ENCODE results near the gene WDR76.

The WDR76 gene

GRCh38 chr15:43877371-43877770 lies 50.6 kb downstream of the WDR76 start:
- no peak for DNase-seq (ENCODE audit: low read depth in 1 of 2, low spot score in 1 of 2)

GRCh38 chr15:43878446-43878845 lies 51.6 kb downstream of the WDR76 start:
- no peak for DNase-seq (ENCODE audit: low read depth in 1 of 2, low spot score in 1 of 2)

GRCh38 chr15:43879386-43880355 lies 52.9 kb downstream of the WDR76 start:
- no peak for DNase-seq (ENCODE audit: low read depth in 1 of 2, low spot score in 1 of 2)

DNA sequence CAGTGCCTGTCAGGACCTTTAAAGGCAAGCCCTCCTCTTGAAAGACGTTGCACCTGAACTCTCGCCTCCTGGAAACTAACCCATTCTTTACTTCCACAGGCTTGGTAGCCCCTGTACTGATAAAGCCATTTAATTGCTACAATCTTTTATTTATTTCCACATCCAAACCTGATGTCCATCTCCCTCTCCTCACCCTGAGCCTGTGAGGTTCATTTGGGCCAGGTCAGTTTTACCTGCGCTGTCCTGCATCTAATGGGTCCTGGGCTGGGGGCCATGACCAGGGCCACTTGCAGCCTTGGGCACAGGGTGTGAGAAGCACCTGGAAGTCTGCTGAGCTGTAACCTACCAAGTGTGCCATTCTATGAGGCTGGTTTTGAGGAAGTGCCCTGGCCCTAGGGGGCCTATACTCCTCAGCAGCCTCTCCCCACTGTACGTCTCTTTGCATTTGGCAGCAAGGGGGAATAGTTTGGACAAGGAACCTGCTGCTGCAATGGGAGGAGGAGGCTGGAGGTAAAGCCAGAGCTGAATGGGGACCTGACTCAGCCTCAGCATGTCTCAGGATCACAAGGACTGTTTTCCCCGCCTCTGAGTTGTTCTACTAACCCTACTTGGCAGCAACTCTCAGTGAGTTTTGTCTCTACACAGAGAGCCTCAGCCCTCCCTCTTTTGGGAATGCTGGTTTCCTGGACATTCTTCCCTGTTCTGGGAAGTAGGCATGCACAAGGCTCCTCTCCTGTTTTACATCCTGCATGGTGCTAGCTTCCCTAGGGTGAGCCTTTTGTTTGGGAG lies 53.8 kb downstream of the WDR76 start:
- no peak for DNase-seq (ENCODE audit: low read depth in 1 of 2, low spot score in 1 of 2)

DNA sequence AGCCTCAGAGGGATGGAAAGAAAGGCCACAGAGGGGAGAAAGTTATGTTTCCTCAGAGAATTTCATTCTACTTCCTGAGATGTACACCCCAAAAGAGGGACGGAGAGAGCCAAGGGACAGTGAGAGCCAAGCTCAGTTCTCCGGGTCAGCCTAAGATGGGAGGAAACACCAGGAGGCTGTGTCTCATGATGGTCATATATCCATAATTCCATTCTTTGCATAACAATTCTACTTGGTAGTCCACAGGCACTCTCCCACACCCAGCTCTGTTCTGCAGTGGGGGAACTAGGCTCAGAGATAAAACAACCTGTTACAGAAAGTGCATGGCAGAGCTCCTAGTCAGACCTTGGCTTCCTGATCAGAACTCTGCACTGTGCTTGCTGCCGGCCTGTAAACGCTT lies 54.4 kb downstream of the WDR76 start:
- DNase-seq (ENCODE audit: low read depth in 1 of 2, low spot score in 1 of 2) = no peak

- DNase-seq (ENCODE audit: low read depth in 1 of 2, low spot score in 1 of 2) = no peak
These were observed 55.1 kb downstream of the WDR76 start for GRCh38 chr15:43881944-43882343.

DNA sequence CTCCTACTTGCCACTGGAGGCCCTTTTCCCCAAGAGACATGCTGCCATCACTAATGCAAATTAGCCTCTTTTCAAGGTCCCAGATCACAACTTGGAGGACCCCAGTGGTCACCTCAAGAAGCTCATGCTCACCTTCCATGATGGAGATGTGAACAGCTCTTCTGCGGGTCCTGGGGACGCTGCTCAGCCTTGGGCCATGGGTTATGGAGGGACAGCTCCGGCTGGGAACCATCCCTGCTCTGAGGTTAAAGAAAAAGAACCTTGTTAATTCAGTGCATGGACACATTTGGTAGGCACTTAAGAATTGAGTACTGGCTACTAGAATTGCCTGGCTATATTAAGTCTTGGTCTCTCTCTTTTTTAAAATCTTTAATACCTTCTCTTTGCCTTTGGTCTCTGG lies 56.8 kb downstream of the WDR76 start:
- DNase-seq (ENCODE audit: low read depth in 1 of 2, low spot score in 1 of 2) = no peak

DNA sequence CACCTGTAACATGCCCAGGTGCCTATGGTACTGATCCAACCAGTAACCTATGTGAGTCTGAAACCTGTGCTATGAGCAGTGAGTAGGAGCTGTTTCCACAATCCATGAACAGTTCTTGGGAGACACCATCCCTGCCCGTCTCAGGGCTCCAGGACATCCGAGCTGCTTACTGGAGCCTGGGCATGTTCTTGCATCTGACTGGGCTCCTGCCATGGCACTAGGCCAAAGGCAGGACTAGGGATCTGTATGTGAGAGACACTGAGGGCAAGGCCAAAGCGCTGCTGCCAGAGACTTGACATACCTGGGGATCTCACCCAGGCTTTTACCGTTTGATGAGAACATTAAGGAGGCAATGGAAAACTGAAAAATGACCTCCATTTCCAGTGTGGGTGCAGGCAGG lies 59.8 kb downstream of the WDR76 start:
- DNase-seq (ENCODE audit: low read depth in 1 of 2, low spot score in 1 of 2) = no peak

DNA sequence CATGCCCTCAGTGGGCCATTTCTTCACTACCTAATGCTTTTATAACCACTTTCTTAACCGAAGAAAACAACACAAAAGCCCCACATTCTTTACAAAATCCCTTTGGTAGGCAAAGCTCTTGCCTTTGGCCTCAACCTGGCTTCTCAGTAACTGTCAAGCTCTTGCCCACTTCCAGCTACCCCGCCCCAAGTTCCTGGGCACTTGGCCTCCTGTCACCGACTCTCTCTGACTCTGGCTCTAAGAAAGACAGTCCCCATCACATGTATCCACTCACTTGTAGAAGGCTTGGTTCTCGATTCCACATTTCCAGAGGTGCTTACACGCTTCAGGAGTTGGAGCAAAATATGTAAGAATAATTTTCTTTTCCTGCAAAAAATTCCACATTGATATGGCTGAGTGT lies 61.1 kb downstream of the WDR76 start:
- DNase-seq (ENCODE audit: low read depth in 1 of 2, low spot score in 1 of 2) = no peak

DNA sequence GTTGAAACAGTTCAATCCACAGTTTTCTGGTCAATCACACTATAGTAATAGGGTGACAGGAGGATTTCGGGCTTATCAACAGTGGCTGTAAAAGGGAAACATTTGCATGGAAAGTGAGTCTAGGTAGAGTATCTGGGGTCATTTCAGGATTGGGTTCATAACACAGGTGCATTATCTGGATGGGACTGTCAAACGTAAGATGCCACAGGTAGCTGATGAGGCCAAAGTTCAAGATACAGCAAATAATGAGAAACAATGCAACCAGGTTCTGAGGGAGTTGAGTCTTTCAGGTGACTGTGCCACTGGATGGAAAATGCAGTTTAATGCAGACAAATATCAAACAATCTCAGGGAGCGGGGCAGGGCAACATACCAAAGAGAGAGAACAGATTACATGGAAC lies 62.2 kb downstream of the WDR76 start:
- no peak for DNase-seq (ENCODE audit: low read depth in 1 of 2, low spot score in 1 of 2)

- DNase-seq (ENCODE audit: low read depth in 1 of 2, low spot score in 1 of 2) = no peak
These were observed 67.2 kb downstream of the WDR76 start for GRCh38 chr15:43893956-43894355.

- no peak for DNase-seq (ENCODE audit: low read depth in 1 of 2, low spot score in 1 of 2)
These were observed 68.8 kb downstream of the WDR76 start for GRCh38 chr15:43895586-43895985.

DNA sequence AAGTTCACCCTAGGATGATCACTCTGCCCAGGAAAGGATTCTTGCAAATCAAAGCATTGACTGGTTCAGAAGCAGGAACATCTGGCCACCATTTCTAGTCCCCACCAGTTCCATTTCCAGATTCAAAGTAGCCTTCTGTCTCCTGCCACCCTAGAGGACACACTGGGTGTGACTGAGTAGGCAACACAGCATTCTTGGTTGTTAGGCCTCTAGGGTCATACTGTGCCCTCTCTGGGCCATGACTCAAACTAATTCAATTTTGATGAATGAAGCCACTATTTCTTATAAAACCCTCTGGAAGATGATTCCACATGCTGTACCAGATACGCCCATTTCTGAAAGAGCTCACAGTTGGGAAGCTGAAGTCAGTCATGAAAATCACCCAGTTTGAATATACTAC lies 69.7 kb downstream of the WDR76 start:
- no peak for DNase-seq (ENCODE audit: low read depth in 1 of 2, low spot score in 1 of 2)

- no peak for DNase-seq (ENCODE audit: low read depth in 1 of 2, low spot score in 1 of 2)
These were observed 72.1 kb downstream of the WDR76 start for GRCh38 chr15:43898891-43899290.

DNA sequence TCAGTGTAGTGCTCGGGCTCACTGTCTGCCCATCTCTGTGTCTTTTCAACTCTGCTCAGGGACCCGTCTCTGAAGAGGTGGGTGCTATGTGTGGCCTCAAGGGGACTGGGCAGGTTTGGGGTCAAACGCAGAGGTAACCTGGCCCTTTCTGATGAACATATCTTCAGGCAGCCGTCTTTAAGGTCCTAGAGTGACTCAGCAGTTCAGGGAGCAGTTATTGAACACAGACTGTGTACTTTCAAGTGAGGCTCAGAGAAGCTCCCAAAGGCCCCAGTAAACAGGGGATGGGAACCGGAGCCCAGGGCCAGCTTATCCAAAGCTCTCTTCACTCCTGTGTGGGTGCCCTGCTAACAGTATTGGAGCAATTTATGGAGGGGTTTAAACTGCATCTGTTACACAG lies 73.1 kb downstream of the WDR76 start:
- DNase-seq (ENCODE audit: low read depth in 1 of 2, low spot score in 1 of 2) = no peak

GRCh38 chr15:43900996-43901395 lies 74.2 kb downstream of the WDR76 start:
- no peak for DNase-seq (ENCODE audit: low read depth in 1 of 2, low spot score in 1 of 2)

DNA sequence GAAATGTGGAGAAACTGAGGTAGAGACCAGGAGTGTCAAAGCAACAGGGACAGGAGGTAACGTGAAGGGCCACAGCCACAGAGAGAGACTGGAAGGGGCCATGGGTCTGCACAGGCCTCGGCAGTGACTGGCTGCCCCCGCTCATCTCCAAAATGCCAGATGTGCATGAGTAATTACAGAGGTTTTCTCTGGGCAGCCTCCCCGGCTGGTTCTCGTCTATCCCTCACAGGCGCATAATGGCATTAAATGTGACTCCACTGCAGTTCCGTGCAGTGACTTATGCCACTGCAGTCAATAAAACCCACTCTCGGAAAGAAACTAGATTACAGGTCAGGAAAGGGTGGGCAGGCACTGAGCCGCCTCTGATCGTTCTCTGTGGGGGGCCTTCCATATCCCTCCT lies 74.7 kb downstream of the WDR76 start:
- DNase-seq (ENCODE audit: low read depth in 1 of 2, low spot score in 1 of 2) = no peak

DNA sequence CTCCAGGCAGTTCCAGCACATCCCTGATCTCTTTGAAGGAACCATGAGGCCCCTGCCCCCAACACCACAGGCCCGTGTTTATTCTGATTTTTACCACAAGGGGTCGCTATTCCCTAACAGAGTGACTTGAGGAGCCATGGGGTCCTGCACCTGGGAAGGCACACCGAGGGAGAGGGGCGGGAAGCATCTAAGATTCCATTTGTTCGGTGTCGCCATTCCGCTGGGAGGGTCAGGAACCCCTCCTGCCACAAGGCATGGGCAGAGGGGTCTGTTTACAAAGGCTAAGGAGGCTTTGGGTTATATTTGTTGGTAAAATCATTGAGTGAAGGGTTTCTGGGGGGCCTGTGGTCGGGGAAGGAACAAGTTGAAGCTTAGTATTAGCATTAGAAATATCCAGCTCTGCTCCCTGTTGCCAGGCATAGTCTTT lies 77.1 kb downstream of the WDR76 start:
- DNase-seq (ENCODE audit: low read depth in 1 of 2, low spot score in 1 of 2) = peak; percentile 4 to 5

GRCh38 chr15:43905755-43906154 lies 79.0 kb downstream of the WDR76 start:
- DNase-seq (ENCODE audit: low read depth in 1 of 2, low spot score in 1 of 2) = no peak

GRCh38 chr15:43908516-43909050 lies 81.8 kb downstream of the WDR76 start:
- DNase-seq (ENCODE audit: low read depth in 1 of 2, low spot score in 1 of 2) = no peak

DNA sequence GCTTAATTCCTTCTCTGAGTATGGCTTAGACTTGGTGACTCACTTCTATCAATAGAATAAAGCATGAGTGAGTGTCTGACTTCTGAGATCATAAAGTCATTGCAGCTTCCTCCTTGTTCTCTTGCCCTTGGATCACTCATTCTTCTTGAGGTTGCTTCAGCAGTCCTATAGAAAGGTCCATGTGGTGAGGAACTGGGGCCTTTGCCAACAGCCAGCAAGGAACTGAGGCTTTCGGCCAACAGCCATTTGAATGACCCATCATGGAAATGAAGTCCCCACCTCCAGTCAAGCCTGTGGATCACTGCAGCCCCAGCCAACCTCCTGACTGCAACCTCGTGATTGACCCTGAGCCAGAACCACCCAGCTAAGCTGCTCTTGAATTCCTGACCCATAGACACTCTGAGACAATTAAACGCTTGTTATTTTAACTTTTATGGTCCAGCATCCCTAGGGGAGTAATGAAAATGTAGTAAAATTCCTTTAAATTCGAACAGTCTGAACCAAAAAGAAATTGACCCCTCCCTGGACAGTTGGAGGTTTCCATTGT lies 84.5 kb downstream of the WDR76 start:
- DNase-seq (ENCODE audit: low read depth in 1 of 2, low spot score in 1 of 2) = no peak

DNA sequence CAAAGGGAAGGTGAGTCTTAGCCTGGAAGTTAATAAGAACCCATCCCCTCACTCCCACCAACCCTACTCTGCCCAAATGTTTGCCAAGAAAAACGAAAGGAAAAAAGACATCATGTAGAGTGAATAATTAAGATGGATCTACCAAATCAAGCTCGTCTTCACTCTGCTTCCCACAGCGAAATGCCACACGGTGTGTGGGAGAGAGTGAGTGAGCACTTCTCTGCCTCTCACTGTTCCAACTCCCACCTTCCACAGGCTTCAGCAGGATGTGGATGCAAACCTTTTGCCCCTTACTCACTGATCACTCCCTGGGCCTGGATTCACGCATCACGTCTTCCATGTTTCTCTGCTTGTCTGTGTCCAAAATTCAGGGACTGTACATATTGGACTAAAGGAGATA lies 85.4 kb downstream of the WDR76 start:
- DNase-seq (ENCODE audit: low read depth in 1 of 2, low spot score in 1 of 2) = no peak

All from stimulated activated CD4-positive, alpha-beta T cell treated with anti-CD3 and anti-CD28 coated beads, Interleukin-15, amount 100 ng/mL, for 1 hour (primary cell).